Thyroid gland (tissue), 4 donors: ENCODE measurements around the gene CDKN2A.

Experiments used
- POLR2A ChIP-seq, 2 donors: fragments of 450-650 bp; IDR thresholded peaks; one replicate each; pipeline ENCODE4 v1.6.1; 2017; ENCODE audit warnings: antibody characterized with exemption in 2 of 2, mild to moderate bottlenecking in 2 of 2, moderate library complexity in 1 of 2
- TF ChIP-seq, protein P1 (sequence below), 6 experiments: fragments of 200-600 bp in 3 of 6; fragments of 450-650 bp in 3 of 6; sonication (generic) in 3 of 6; IDR thresholded peaks; one replicate each; pipeline ENCODE4 v1.5.1; 2016 to 2019; ENCODE audit warnings: antibody characterized with exemption in 6 of 6, mild to moderate bottlenecking in 2 of 6, inconsistent platforms in 1 of 6, moderate library complexity in 1 of 6

DNA sequence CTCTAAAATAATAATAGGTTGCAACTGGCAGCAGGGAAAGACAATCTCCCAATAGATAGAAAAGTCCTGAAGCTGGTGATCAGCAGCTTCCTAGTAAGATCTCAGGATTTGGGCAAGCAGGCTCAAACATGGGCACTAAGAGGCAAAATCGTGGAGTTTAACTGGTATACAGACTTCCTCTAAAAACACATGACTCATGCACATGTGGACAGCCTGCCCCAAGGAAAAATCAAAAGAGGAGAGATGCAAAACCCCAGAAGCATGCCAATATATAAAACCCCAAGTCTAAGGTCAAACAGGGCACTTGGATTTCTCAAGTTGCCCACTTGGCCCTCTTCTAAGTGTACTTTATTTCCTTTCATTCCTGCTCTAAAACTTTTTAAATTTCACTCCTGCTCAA, 62.8 kb downstream of the CDKN2A start:
- TF ChIP-seq, protein P1, sequence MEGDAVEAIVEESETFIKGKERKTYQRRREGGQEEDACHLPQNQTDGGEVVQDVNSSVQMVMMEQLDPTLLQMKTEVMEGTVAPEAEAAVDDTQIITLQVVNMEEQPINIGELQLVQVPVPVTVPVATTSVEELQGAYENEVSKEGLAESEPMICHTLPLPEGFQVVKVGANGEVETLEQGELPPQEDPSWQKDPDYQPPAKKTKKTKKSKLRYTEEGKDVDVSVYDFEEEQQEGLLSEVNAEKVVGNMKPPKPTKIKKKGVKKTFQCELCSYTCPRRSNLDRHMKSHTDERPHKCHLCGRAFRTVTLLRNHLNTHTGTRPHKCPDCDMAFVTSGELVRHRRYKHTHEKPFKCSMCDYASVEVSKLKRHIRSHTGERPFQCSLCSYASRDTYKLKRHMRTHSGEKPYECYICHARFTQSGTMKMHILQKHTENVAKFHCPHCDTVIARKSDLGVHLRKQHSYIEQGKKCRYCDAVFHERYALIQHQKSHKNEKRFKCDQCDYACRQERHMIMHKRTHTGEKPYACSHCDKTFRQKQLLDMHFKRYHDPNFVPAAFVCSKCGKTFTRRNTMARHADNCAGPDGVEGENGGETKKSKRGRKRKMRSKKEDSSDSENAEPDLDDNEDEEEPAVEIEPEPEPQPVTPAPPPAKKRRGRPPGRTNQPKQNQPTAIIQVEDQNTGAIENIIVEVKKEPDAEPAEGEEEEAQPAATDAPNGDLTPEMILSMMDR (IDR thresholded peaks at IDR 0.05) = no peak
- TF ChIP-seq POLR2A (IDR thresholded peaks at IDR 0.05) = no peak
